GM12878 (cell line): ENCODE results near the gene MCEMP1. TPM values are rescaled to one million over a fixed set of nuclear protein-coding genes. Genes with fewer than 3 reads are reported as not detected.

Experiments
- ATAC-seq: fragments of 200-7000 bp; cut with Tn5 transposase; 3 replicates; pipeline ENCODE4 v1.9.1; 2020; ENCODE audit warnings: mild to moderate bottlenecking, moderate library complexity
- BruUV-seq: library from RNA; stranded (reverse); fragments of 400-500 nt; replicated peaks from 2 replicates; lab custom pipeline; 2021; lab: Mats Ljungman, UMichigan
- CTCF ChIA-PET: fragments of 300-600 bp; sonication (Branson Sonifier 250); formaldehyde crosslinking; extraction: SDS; loops from one replicate; lab custom pipeline; 2021; ENCODE audit warnings: inconsistent platforms; lab: Yijun Ruan, JAX
- POLR2A ChIA-PET: fragments of 350-600 bp; formaldehyde crosslinking; extraction: SDS; loops from one replicate; lab custom pipeline; 2021; ENCODE audit warnings: inconsistent platforms; lab: Charles Lee
- RAD21 ChIA-PET: fragments of 300-600 bp; sonication (Branson Sonifier 250); formaldehyde crosslinking; loops from one replicate; lab custom pipeline; 2023; ENCODE audit warnings: antibody characterized with exemption; ENCODE audit not compliant: unreplicated experiment; lab: Charles Lee
- SMC1A ChIA-PET: fragments of 300-600 bp; sonication (Branson Sonifier 250); formaldehyde crosslinking; loops from one replicate; lab custom pipeline; 2023; ENCODE audit not compliant: unreplicated experiment, uncharacterized antibody; lab: Charles Lee
- DNase-seq: peaks from one replicate; pipeline ENCODE4 v3.0.0-alpha.2; 2011; ENCODE audit warnings: low read depth, low spot score
- FAIRE-seq: peaks from 3 replicates; lab custom pipeline; 2011; peaks lifted over from hg19 to GRCh38; lab: Jason Lieb, UNC
- H2AFZ ChIP-seq: 2 replicates; pipeline ENCODE4 v1.6.0; 2011; ENCODE audit warnings: low read depth, low read length, control low read depth; ENCODE audit not compliant: control insufficient read depth
- H3K27ac ChIP-seq: 2 replicates; pipeline ENCODE4 v1.5.1; 2011; ENCODE audit warnings: control low read depth; ENCODE audit not compliant: control insufficient read depth, insufficient read depth
- H3K27me3 ChIP-seq, 2 experiments: replicated peaks in 1 of 2; 2 replicates each; pipeline versions ENCODE4 v1.6.0 to v1.6.1; 2011; ENCODE audit warnings: low read length in 1 of 2; ENCODE audit not compliant: control insufficient read depth in 2 of 2, insufficient read depth in 2 of 2
- H3K36me3 ChIP-seq, 2 experiments: 2 replicates each; pipeline ENCODE4 v1.5.1; 2011; ENCODE audit warnings: low read length in 1 of 2; ENCODE audit not compliant: control insufficient read depth in 2 of 2, insufficient read depth in 2 of 2
- H3K4me1 ChIP-seq: 2 replicates; pipeline ENCODE4 v1.6.1; 2011; ENCODE audit warnings: mild to moderate bottlenecking, low read length, moderate library complexity, mixed read lengths; ENCODE audit not compliant: control insufficient read depth, insufficient read depth
- H3K4me2 ChIP-seq: 2 replicates; pipeline ENCODE4 v1.6.0; 2011; ENCODE audit warnings: control low read depth; ENCODE audit not compliant: control insufficient read depth, insufficient read depth
- H3K4me3 ChIP-seq: fragments of 200-600 bp; sonication (generic); 2 replicates; pipeline ENCODE4 v1.5.1; 2016
- H3K79me2 ChIP-seq: 2 replicates; pipeline ENCODE4 v1.6.0; 2011; ENCODE audit warnings: low read length; ENCODE audit not compliant: control insufficient read depth, insufficient read depth
- H3K9ac ChIP-seq: 2 replicates; pipeline ENCODE4 v1.8.0; 2011; ENCODE audit warnings: low read length, control low read depth, mixed read lengths; ENCODE audit not compliant: control insufficient read depth, insufficient read depth
- H3K9me3 ChIP-seq: replicated peaks from 3 replicates; pipeline ENCODE4 v1.5.1; 2011; ENCODE audit warnings: mild to moderate bottlenecking, low read length; ENCODE audit not compliant: control insufficient read depth, insufficient read depth
- H4K20me1 ChIP-seq: 2 replicates; pipeline ENCODE4 v1.6.0; 2011; ENCODE audit not compliant: control insufficient read depth, insufficient read depth
- EGR1 ChIP-seq, 2 experiments: IDR thresholded peaks; 1 replicate in 1 of 2; 2 replicates in 1 of 2; pipeline ENCODE4 v1.6.1; 2011 to 2012; ENCODE audit warnings: low read depth in 2 of 2, low read length in 2 of 2, borderline replicate concordance in 1 of 2, mild to moderate bottlenecking in 1 of 2, moderate library complexity in 1 of 2
- ELK1 ChIP-seq: IDR thresholded peaks from 2 replicates; pipeline ENCODE4 v1.6.1; 2012; ENCODE audit warnings: low read depth, low read length, improper control_type of control experiment
- ETV6 ChIP-seq, 2 experiments: fragments of 450-650 bp in 1 of 2; IDR thresholded peaks in 1 of 2; conservative IDR thresholded peaks in 1 of 2; 2 replicates each; pipeline ENCODE4 v1.6.1; 2014; ENCODE audit warnings: antibody characterized with exemption in 1 of 2, borderline replicate concordance in 1 of 2, low read depth in 1 of 2, mild to moderate bottlenecking in 1 of 2, moderate library complexity in 1 of 2
- KDM1A ChIP-seq: fragments of 200-600 bp; sonication (generic); IDR thresholded peaks from 2 replicates; pipeline ENCODE4 v1.6.1; 2016; ENCODE audit warnings: borderline replicate concordance
- NFYA ChIP-seq: IDR thresholded peaks from 2 replicates; pipeline ENCODE4 v1.6.1; 2011; ENCODE audit warnings: low read depth, mild to moderate bottlenecking, low read length, improper control_type of control experiment, borderline replicate concordance
- TCF7 ChIP-seq: IDR thresholded peaks from 2 replicates; pipeline ENCODE4 v1.6.1; 2014; ENCODE audit warnings: antibody characterized with exemption, borderline replicate concordance
- USF2 ChIP-seq: IDR thresholded peaks from 2 replicates; pipeline ENCODE4 v1.6.1; 2011; ENCODE audit warnings: low read depth, low read length, improper control_type of control experiment, borderline replicate concordance
- WGBS: methylation state at CpG from one replicate; pipeline ENCODE4 v1.1.6; 2016; ENCODE audit warnings: low lambda C conversion rate; ENCODE audit not compliant: insufficient replicate concordance, insufficient coverage; ENCODE audit errors: missing lambda C conversion rate; 5-methylcytosine and 5-hydroxymethylcytosine counted together
- in situ Hi-C: fragments of 300-500 bp; cut with MboI; formaldehyde crosslinking; loops from 9 replicates; pipeline ENCODE4 v1.14.3; 2018; ENCODE audit warnings: mixed read lengths
- intact Hi-C: fragments of 100-400 bp; cut with micrococcal nuclease; formaldehyde crosslinking; loops from one replicate; pipeline ENCODE4 v1.14.2; 2022; ENCODE audit not compliant: unreplicated experiment
- polyA plus RNA-seq, 11 experiments: library from polyadenylated mRNA; depleted of rRNA in 4 of 11; unstranded in 6 of 11; stranded (reverse) in 5 of 11; fragments of >200 nt; fragmentation: Nextera tagmentation in 4 of 11; fragmentation: Illumina TruSeq in 1 of 11; extraction: Ambion mirVana in 4 of 11; extraction: Trizol in 1 of 11; gene quantifications; 1 replicate in 1 of 11; 2 replicates in 10 of 11; pipeline versions ENCODE4 v1.2.1 to v1.2.3, GENCODE V29; 2011 to 2016; ENCODE audit warnings: inconsistent platforms in 2 of 11, missing spikeins in 2 of 11, low read depth in 1 of 11
- total RNA-seq, 4 experiments: library from RNA; depleted of rRNA in 3 of 4; stranded (reverse); fragments of >200 nt in 3 of 4; fragmentation: Illumina TruSeq in 1 of 4; extraction: Trizol in 1 of 4; gene quantifications; 2 replicates each; pipeline versions ENCODE4 v1.2.1 to v1.2.3, GENCODE V29; 2013 to 2021
- TF ChIP-seq, protein P1 (sequence below): fragments of 450-650 bp; IDR thresholded peaks from 2 replicates; pipeline ENCODE4 v1.6.1; 2017; ENCODE audit warnings: mild to moderate bottlenecking, low read depth, inconsistent platforms; ENCODE audit not compliant: poor library complexity, severe bottlenecking
- TF ChIP-seq, protein P2 (sequence below): fragments of 450-650 bp; IDR thresholded peaks from 2 replicates; pipeline ENCODE4 v1.6.1; 2016; ENCODE audit warnings: mild to moderate bottlenecking
- TF ChIP-seq, protein P3 (sequence below): fragments of 450-650 bp; formaldehyde crosslinking; IDR thresholded peaks from 2 replicates; pipeline ENCODE4 v1.5.0; 2022; ENCODE audit warnings: mild to moderate bottlenecking, missing genetic modification characterization
- TF ChIP-seq, protein P4 (sequence below): IDR thresholded peaks from 2 replicates; pipeline ENCODE4 v1.6.1; 2011; ENCODE audit warnings: low read depth, mild to moderate bottlenecking, low read length, moderate library complexity, borderline replicate concordance; ENCODE audit errors: extremely low read depth

Gene MCEMP1
- total and polyA plus RNA-seq, 10 of the 15 experiments (the other 5 are each of a cell fraction or from before 2014, with no cell fraction given) = 0.08 to 0.55 (median 0.26) TPM; not detected in 1

- SMC1A ChIA-PET = interaction anchor here (1.0 to 1.3 kb wide), 2 partner anchors 29 to 269 kb away, joined by 3 to 4 read pairs; no protein-coding TSS in a partner anchor
- peak; percentile 78 for FAIRE-seq
- peak; percentile 95 for ATAC-seq
- Histone ChIP-seq H3K79me2 (peaks cover 18% of the 10 kb centered on the region), H2AFZ (peak within 1 kb of the TSS; percentile 99), H3K9me3 (no peaks in the 10 kb centered on the region), H3K9ac (peak within 1 kb of the TSS; percentile 97), H3K4me3 (peak within 1 kb of the TSS; percentile 99), H3K27ac (peak within 1 kb of the TSS; percentile 75), H3K27me3 (no peaks in the 10 kb centered on the region), H3K4me2 (peak within 1 kb of the TSS; percentile 93), H3K36me3 (peaks cover 0 to 7% of the 10 kb centered on the region in 2 experiments; a peak in 1 of 4 replicates), H4K20me1 (no peaks in the 10 kb centered on the region), H3K4me1 (peaks cover 14% of the 10 kb centered on the region)
- intact Hi-C loops (no loop called here), in situ Hi-C loops (no loop called here)
- WGBS = 10% methylated on average over 42 of the region's 61 CpGs
- BruUV-seq = no TSS peak
- POLR2A ChIA-PET = interaction anchor here (0.9 to 1.8 kb wide), 2 partner anchors 22 to 24 kb away, joined by 3 to 6 read pairs; no protein-coding TSS in a partner anchor
- CTCF ChIA-PET = interaction anchor here (1.7 to 2.2 kb wide), 2 partner anchors 15 to 68 kb away, joined by 7 to 12 read pairs; no protein-coding TSS in a partner anchor
- RAD21 ChIA-PET = interaction anchor here (0.8 to 1.6 kb wide), 5 partner anchors 67 to 292 kb away, joined by 3 to 6 read pairs (median 3); no protein-coding TSS in a partner anchor
- peak; percentile 35 for DNase-seq
- TF ChIP-seq USF2 (no peak), EGR1 (IDR thresholded peaks at IDR 0.05; ENCODE audit: borderline replicate concordance in 1 of 2, low read depth in 2 of 2, low read length in 2 of 2) (peak in 1 of 2 experiments; percentile 43; a peak in 1 of 3 replicates), ETV6 (conservative IDR thresholded peaks at IDR 0.05 in 1 of 2, IDR thresholded peaks at IDR 0.05 in 1 of 2; ENCODE audit: borderline replicate concordance in 1 of 2, low read depth in 1 of 2) (no peak), ELK1 (0 out of 2 replicates have a peak, but pooled peaks have one; percentile 23), TCF7 (no peak), KDM1A (no peak), NFYA (no peak)
- TF ChIP-seq, protein P1, sequence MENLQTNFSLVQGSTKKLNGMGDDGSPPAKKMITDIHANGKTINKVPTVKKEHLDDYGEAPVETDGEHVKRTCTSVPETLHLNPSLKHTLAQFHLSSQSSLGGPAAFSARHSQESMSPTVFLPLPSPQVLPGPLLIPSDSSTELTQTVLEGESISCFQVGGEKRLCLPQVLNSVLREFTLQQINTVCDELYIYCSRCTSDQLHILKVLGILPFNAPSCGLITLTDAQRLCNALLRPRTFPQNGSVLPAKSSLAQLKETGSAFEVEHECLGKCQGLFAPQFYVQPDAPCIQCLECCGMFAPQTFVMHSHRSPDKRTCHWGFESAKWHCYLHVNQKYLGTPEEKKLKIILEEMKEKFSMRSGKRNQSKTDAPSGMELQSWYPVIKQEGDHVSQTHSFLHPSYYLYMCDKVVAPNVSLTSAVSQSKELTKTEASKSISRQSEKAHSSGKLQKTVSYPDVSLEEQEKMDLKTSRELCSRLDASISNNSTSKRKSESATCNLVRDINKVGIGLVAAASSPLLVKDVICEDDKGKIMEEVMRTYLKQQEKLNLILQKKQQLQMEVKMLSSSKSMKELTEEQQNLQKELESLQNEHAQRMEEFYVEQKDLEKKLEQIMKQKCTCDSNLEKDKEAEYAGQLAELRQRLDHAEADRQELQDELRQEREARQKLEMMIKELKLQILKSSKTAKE = no peak
- TF ChIP-seq, protein P2, sequence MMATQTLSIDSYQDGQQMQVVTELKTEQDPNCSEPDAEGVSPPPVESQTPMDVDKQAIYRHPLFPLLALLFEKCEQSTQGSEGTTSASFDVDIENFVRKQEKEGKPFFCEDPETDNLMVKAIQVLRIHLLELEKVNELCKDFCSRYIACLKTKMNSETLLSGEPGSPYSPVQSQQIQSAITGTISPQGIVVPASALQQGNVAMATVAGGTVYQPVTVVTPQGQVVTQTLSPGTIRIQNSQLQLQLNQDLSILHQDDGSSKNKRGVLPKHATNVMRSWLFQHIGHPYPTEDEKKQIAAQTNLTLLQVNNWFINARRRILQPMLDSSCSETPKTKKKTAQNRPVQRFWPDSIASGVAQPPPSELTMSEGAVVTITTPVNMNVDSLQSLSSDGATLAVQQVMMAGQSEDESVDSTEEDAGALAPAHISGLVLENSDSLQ = no peak
- TF ChIP-seq, protein P3, sequence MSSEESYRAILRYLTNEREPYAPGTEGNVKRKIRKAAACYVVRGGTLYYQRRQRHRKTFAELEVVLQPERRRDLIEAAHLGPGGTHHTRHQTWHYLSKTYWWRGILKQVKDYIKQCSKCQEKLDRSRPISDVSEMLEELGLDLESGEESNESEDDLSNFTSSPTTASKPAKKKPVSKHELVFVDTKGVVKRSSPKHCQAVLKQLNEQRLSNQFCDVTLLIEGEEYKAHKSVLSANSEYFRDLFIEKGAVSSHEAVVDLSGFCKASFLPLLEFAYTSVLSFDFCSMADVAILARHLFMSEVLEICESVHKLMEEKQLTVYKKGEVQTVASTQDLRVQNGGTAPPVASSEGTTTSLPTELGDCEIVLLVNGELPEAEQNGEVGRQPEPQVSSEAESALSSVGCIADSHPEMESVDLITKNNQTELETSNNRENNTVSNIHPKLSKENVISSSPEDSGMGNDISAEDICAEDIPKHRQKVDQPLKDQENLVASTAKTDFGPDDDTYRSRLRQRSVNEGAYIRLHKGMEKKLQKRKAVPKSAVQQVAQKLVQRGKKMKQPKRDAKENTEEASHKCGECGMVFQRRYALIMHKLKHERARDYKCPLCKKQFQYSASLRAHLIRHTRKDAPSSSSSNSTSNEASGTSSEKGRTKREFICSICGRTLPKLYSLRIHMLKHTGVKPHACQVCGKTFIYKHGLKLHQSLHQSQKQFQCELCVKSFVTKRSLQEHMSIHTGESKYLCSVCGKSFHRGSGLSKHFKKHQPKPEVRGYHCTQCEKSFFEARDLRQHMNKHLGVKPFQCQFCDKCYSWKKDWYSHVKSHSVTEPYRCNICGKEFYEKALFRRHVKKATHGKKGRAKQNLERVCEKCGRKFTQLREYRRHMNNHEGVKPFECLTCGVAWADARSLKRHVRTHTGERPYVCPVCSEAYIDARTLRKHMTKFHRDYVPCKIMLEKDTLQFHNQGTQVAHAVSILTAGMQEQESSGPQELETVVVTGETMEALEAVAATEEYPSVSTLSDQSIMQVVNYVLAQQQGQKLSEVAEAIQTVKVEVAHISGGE = no peak
- TF ChIP-seq, protein P4, sequence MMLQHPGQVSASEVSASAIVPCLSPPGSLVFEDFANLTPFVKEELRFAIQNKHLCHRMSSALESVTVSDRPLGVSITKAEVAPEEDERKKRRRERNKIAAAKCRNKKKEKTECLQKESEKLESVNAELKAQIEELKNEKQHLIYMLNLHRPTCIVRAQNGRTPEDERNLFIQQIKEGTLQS = no peak
These were observed 40.1 kb upstream of the MCEMP1 start, which contains the start of gene STXBP2 for GRCh38 chr19:7636691-7637373. Gene STXBP2 (plus strand): TSS chr19:7637110. CDS start chr19:7637150, 40 bp downstream.
